Trophoblast cell (in vitro differentiated cells and primary cell): Measurements from ENCODE around the gene SORCS3.

Experiments
- DNase-seq, 2 donors: peaks; one replicate each; pipeline ENCODE4 v3.0.0-alpha.2; 2016
- H2AFZ ChIP-seq: 2 replicates; pipeline ENCODE4 v1.6.1; 2013; ENCODE audit warnings: low read length, moderate library complexity, mild to moderate bottlenecking; ENCODE audit not compliant: insufficient read depth, poor library complexity
- H2AK5ac ChIP-seq: 2 replicates; pipeline ENCODE4 v1.6.1; 2013; ENCODE audit warnings: mild to moderate bottlenecking, low read length
- H2BK120ac ChIP-seq: 2 replicates; pipeline ENCODE4 v1.6.1; 2013; ENCODE audit warnings: low read length, mild to moderate bottlenecking, moderate library complexity; ENCODE audit not compliant: insufficient read depth, poor library complexity
- H2BK12ac ChIP-seq: 2 replicates; pipeline ENCODE4 v1.6.1; 2013; ENCODE audit warnings: mild to moderate bottlenecking, low read length, moderate library complexity
- H2BK5ac ChIP-seq: 2 replicates; pipeline ENCODE4 v1.6.1; 2013; ENCODE audit warnings: low read length, low read depth, moderate library complexity, mild to moderate bottlenecking; ENCODE audit not compliant: poor library complexity
- H3K14ac ChIP-seq: 2 replicates; pipeline ENCODE4 v1.6.1; 2013; ENCODE audit warnings: mild to moderate bottlenecking, low read length
- H3K18ac ChIP-seq: 2 replicates; pipeline ENCODE4 v1.6.1; 2013; ENCODE audit warnings: mild to moderate bottlenecking, low read length
- H3K23ac ChIP-seq: 2 replicates; pipeline ENCODE4 v1.6.1; 2013; ENCODE audit warnings: low read length
- H3K27ac ChIP-seq: 2 replicates; pipeline ENCODE4 v1.5.1; 2013; ENCODE audit warnings: low read depth, mild to moderate bottlenecking, inconsistent platforms, low read length, moderate library complexity
- H3K27me3 ChIP-seq: 2 replicates; pipeline ENCODE4 v1.6.1; 2013; ENCODE audit warnings: inconsistent platforms, mild to moderate bottlenecking, low read length, moderate library complexity; ENCODE audit not compliant: insufficient read depth
- H3K36me3 ChIP-seq, 2 experiments: 1 replicate in 1 of 2; 2 replicates in 1 of 2; pipeline ENCODE4 v1.6.1; 2013; ENCODE audit warnings: low read length in 2 of 2, mild to moderate bottlenecking in 2 of 2, moderate library complexity in 1 of 2; ENCODE audit not compliant: insufficient read depth in 2 of 2, control insufficient read depth in 1 of 2
- H3K4ac ChIP-seq: 2 replicates; pipeline ENCODE4 v1.6.1; 2013; ENCODE audit warnings: low read depth, mild to moderate bottlenecking, low read length, moderate library complexity
- H3K4me1 ChIP-seq, 2 experiments: 1 replicate in 1 of 2; 2 replicates in 1 of 2; pipeline ENCODE4 v1.6.1; 2013; ENCODE audit warnings: low read length in 2 of 2, mild to moderate bottlenecking in 2 of 2, moderate library complexity in 1 of 2; ENCODE audit not compliant: insufficient read depth in 2 of 2, control insufficient read depth in 1 of 2
- H3K4me2 ChIP-seq: 2 replicates; pipeline ENCODE4 v1.6.1; 2013; ENCODE audit warnings: inconsistent platforms, mild to moderate bottlenecking, low read length, moderate library complexity
- H3K4me3 ChIP-seq: 2 replicates; pipeline ENCODE4 v1.5.1; 2013; ENCODE audit warnings: mild to moderate bottlenecking, low read depth, low read length, inconsistent platforms
- H3K79me1 ChIP-seq: one replicate; pipeline ENCODE4 v1.6.1; 2013; ENCODE audit warnings: low read length
- H3K79me2 ChIP-seq: 2 replicates; pipeline ENCODE4 v1.6.1; 2013; ENCODE audit warnings: low read length, mild to moderate bottlenecking; ENCODE audit not compliant: control insufficient read depth, insufficient read depth, poor library complexity
- H3K9ac ChIP-seq: 2 replicates; pipeline ENCODE4 v1.6.1; 2013; ENCODE audit warnings: mild to moderate bottlenecking, low read length
- H3K9me3 ChIP-seq: 2 replicates; pipeline ENCODE4 v1.6.1; 2013; ENCODE audit warnings: low read depth, mild to moderate bottlenecking, control low read depth, inconsistent platforms, low read length; ENCODE audit not compliant: insufficient read depth
- H4K12ac ChIP-seq: 2 replicates; pipeline ENCODE4 v1.6.1; 2013; ENCODE audit warnings: low read depth, mild to moderate bottlenecking, low read length, moderate library complexity
- H4K8ac ChIP-seq: 2 replicates; pipeline ENCODE4 v1.6.1; 2013; ENCODE audit warnings: low read depth, mild to moderate bottlenecking, low read length, moderate library complexity
- H4K91ac ChIP-seq: one replicate; pipeline ENCODE4 v1.6.1; 2013; ENCODE audit warnings: low read depth, mild to moderate bottlenecking, low read length, moderate library complexity
- WGBS: extraction: QIAGEN DNeasy Blood & Tissue Kit; methylation state at CpG from one replicate; pipeline ENCODE4 v1.1.7; 2013; ENCODE audit warnings: missing lambda C conversion rate; ENCODE audit not compliant: insufficient read length, insufficient coverage; ENCODE audit errors: extremely low coverage; 5-methylcytosine and 5-hydroxymethylcytosine counted together

SORCS3 gene

DNA sequence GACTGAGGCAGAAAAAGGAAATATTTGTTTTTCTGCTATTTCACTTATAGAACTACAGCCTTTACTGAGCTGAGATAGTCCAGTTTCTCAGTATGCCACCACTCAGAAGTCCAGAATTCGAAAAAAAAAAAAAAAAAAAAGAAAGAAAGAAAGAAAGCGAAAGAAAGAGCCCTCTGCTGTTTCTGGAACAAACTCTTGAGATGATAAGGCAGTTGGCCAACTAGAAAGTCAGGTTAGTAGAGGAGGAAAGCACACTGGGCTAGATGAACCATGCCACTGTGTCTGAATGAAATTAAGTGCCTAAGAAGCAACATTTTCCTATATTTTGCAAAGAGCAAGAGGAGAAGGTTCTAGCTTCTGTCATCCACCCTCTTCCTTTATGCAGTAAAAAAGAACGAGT is 403.8 kb downstream of the SORCS3 start:
- Histone ChIP-seq H2BK5ac (no peak overlapping the region), H3K18ac (no peak overlapping the region), H3K27ac (no peak overlapping the region), H4K12ac (no peak overlapping the region), H2AFZ (no peak overlapping the region), H3K36me3 (no peaks in the 10 kb centered on the region), H2AK5ac (no peak overlapping the region), H3K79me1 (no peaks in the 10 kb centered on the region), H3K4me3 (no peak overlapping the region), H2BK120ac (no peak overlapping the region), H4K8ac (no peak overlapping the region), H3K4ac (no peak overlapping the region), H3K79me2 (no peaks in the 10 kb centered on the region), H3K14ac (no peak overlapping the region), H3K9ac (no peak overlapping the region), H3K23ac (no peak overlapping the region), H3K9me3 (no peaks in the 10 kb centered on the region), H3K4me2 (no peak overlapping the region), H3K27me3 (no peaks in the 10 kb centered on the region), H3K4me1 (no peaks in the 10 kb centered on the region), H2BK12ac (no peak overlapping the region), H4K91ac (no peak overlapping the region)
- no peak for DNase-seq
- no CpG with 5 or more reads among the region's 3 CpGs for WGBS

GRCh38 chr10:105056413-105056812 is 415.3 kb downstream of the SORCS3 start:
- Histone ChIP-seq H3K36me3 (no peaks in the 10 kb centered on the region), H3K4me3 (no peak overlapping the region), H4K8ac (no peak overlapping the region), H3K14ac (no peak overlapping the region), H4K12ac (no peak overlapping the region), H3K79me2 (no peaks in the 10 kb centered on the region), H3K23ac (no peak overlapping the region), H3K79me1 (no peaks in the 10 kb centered on the region), H2BK5ac (no peak overlapping the region), H2BK120ac (no peak overlapping the region), H2AK5ac (no peak overlapping the region), H3K4me2 (no peak overlapping the region), H2AFZ (no peak overlapping the region), H3K27me3 (no peaks in the 10 kb centered on the region), H3K4me1 (no peaks in the 10 kb centered on the region), H3K18ac (no peak overlapping the region), H3K9me3 (no peaks in the 10 kb centered on the region), H2BK12ac (no peak overlapping the region), H3K9ac (no peak overlapping the region), H4K91ac (no peak overlapping the region), H3K4ac (no peak overlapping the region), H3K27ac (no peak overlapping the region)
- no peak for DNase-seq
- WGBS, result no CpG with 5 or more reads among the region's 2 CpGs

- Histone ChIP-seq H2AK5ac (no peak overlapping the region), H3K4me2 (no peak overlapping the region), H3K9me3 (no peaks in the 10 kb centered on the region), H3K23ac (no peak overlapping the region), H4K8ac (no peak overlapping the region), H3K9ac (no peak overlapping the region), H3K18ac (no peak overlapping the region), H4K12ac (no peak overlapping the region), H3K4ac (no peak overlapping the region), H2BK5ac (no peak overlapping the region), H3K79me2 (no peaks in the 10 kb centered on the region), H3K4me3 (no peak overlapping the region), H3K14ac (no peak overlapping the region), H3K4me1 (no peaks in the 10 kb centered on the region), H2BK120ac (no peak overlapping the region), H3K36me3 (no peaks in the 10 kb centered on the region), H4K91ac (no peak overlapping the region), H3K27me3 (no peaks in the 10 kb centered on the region), H3K27ac (no peak overlapping the region), H2AFZ (no peak overlapping the region), H2BK12ac (no peak overlapping the region), H3K79me1 (no peaks in the 10 kb centered on the region)
- DNase-seq, result no peak
- WGBS, result no CpG with 5 or more reads among the region's 5 CpGs
Observed at GRCh38 chr10:105062951-105063350, 421.9 kb downstream of the SORCS3 start.

GRCh38 chr10:105063796-105064195 is 422.7 kb downstream of the SORCS3 start:
- Histone ChIP-seq H3K27me3 (no peaks in the 10 kb centered on the region), H4K8ac (no peak overlapping the region), H4K91ac (no peak overlapping the region), H3K4me1 (no peaks in the 10 kb centered on the region), H3K4me2 (no peak overlapping the region), H3K79me1 (no peaks in the 10 kb centered on the region), H3K4me3 (no peak overlapping the region), H2BK12ac (no peak overlapping the region), H3K18ac (no peak overlapping the region), H3K14ac (no peak overlapping the region), H3K79me2 (no peaks in the 10 kb centered on the region), H2AFZ (no peak overlapping the region), H3K27ac (no peak overlapping the region), H2BK120ac (no peak overlapping the region), H3K9ac (no peak overlapping the region), H3K36me3 (no peaks in the 10 kb centered on the region), H4K12ac (no peak overlapping the region), H3K23ac (no peak overlapping the region), H2AK5ac (no peak overlapping the region), H3K4ac (no peak overlapping the region), H2BK5ac (no peak overlapping the region), H3K9me3 (no peaks in the 10 kb centered on the region)
- WGBS, result no CpG with 5 or more reads among the region's 5 CpGs
- DNase-seq, result no peak
